GM21619 (cell line): Measurements from ENCODE around the gene DDX23.

Source experiments
- ATAC-seq: cut with Tn5 transposase; IDR thresholded peaks from one replicate; pipeline ENCODE4 v1.9.1; 2021; ENCODE audit not compliant: unreplicated experiment

DDX23 gene

DNA sequence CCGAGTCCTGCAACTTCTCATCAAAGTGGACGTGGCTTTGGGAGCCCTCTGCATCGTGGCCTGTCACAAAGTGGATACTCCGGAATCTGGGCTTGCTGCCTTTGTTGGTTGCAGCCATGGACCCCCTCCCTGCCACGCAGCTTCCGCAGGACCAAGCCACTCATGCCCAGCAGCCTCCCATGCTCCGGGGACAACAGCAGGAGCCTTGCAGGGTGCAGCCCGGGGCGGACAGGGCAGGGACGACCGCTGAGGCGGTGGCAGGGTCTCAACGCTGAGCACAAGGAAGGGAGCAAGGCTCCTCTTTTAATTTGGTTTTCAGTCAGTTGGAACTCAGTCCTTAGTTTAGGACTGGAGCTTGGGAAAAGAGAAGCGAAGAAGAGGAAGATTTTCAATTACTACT lies 51.0 kb downstream of the DDX23 start:
- ATAC-seq, result no peak

DNA sequence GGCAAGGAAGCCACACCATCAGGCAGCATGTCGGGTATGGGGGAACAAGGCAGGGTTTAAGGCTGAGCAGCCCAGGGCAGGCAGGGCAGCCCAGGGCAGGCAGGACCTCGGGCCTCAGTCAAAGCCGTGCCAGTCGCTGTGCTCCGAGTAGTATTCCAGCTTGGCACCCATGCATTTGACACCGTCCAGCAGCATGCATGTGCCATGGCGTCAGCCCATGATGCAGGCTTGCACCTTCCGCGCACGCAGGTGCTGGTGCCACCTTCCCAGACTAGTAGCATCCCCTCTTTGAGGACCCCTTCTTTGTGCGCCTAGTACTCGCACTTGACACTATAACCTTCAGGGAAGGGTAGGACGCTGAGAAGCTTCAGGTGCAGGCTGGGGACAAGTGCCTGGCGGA lies 51.5 kb downstream of the DDX23 start:
- ATAC-seq, result no peak

DNA sequence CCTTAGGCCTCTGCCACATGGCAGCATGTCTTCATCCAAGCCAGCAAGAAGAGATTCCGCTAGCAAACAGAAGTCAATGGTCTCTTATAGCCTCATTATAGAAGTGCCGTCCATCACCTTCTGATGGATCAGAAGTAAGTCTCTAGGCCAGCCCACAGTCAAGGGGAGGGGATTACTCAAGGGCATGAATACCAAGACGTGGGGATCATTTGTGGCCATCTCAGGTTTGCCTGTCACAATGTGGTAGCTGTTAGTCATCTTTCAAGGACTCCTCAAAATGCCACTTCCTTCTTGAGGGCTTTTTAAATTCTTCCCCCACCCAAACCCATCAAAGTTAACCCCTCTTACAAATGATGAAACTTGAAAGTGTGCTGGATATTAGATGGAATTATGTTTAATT lies 55.0 kb downstream of the DDX23 start:
- no peak for ATAC-seq

DNA sequence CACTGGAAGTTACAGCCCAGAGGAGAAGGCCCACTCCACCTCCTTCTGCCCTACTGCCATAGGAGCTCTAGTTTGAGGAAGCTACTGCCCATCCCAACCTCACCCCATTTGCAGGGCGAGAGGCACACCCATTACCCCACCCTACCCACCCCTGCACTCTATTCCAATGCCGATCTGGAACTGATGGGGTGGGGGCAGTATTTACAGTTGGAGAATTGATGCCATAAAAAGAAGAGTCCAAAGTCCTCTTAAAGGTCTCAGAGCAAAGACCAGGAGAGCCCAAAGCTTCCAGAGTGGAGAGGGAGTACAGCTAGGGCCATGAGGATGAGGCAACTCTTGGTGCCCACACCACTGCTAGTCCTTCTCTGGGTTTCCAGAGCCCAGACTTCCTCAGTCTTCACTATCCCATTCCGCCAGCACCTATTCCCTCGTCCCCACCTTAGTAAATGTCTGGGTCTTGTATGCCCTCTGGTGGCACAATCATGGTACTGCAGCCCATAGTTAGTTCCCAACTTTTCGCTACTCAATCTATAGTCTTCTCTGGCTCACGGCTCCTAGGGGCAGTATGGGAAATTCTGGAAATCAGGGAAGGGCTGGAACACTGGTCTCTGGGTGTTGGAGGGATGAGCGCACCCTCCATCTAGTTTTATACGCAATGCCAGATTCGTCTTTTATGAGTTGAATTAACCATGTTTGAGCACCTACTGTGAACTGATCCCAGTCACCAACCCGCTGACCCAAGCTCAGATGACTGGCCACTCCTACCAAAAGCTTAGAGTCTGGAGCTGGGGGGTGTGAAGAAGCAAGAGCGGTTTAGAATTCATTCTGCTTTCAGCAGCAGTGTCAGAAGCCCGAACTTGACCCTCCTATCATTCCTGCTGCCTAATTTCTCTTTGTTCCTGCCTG lies 56.2 kb downstream of the DDX23 start:
- ATAC-seq, result no peak

DNA sequence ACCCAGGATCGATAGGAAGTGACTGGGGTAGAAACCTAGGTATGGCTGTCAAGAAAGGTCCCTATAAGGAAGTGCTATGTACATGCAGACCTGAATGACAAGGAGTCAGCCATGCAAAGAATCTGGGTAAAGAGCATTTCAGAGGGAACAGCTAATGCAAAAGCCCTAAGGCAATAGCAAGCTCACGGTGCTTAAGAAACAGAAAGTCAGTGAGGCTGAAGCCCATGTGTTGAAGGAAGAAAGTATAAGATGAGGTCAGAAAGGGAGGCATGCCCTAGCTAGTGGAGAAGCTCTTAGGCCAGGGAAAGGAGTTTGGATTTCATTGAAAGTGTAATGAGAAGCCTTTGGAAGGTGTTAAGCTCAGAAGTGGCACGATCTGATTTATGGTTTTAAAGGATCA lies 57.1 kb downstream of the DDX23 start:
- no peak for ATAC-seq

DNA sequence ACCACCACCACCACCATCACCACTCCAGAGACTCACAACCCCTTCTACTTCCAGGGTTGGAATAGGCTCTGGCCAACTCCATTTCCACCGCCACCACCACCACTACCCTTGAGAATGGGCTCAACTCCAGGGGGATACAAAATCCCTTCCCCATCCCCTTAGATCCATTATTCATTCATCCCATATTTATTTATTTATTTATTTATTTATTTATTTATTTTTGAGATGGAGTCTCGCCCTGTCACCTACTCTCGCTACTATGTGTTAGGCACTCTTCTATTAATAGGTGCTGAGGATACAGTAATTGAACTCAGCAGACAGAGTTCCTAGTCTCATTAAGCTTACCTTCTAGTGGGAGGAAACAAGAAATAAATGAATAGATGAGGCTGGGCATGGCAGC lies 58.3 kb downstream of the DDX23 start:
- no peak for ATAC-seq

DNA sequence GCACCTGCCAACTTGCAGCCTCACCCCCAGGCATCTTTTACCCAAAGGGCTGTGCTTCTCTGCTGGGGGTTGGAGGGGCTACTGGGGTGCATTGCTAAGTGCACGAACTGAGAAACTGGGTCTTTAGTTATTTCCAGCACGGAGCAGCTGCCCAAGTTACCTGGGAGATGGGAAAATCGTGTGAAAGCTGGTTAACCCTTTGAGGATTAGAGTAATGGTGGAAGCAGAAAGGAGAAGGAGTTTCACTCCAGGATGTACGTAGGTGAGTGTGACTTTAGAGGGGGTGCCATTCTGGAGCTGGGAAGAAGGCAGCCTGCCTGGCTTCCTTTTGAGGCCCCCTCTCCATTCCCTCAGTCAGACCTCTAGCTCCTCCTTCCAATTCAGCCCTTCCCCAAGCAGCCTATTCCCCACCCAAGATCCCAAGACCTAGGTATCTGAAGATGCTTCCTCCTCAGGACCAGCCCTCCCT lies 62.1 kb downstream of the DDX23 start:
- no peak for ATAC-seq

DNA sequence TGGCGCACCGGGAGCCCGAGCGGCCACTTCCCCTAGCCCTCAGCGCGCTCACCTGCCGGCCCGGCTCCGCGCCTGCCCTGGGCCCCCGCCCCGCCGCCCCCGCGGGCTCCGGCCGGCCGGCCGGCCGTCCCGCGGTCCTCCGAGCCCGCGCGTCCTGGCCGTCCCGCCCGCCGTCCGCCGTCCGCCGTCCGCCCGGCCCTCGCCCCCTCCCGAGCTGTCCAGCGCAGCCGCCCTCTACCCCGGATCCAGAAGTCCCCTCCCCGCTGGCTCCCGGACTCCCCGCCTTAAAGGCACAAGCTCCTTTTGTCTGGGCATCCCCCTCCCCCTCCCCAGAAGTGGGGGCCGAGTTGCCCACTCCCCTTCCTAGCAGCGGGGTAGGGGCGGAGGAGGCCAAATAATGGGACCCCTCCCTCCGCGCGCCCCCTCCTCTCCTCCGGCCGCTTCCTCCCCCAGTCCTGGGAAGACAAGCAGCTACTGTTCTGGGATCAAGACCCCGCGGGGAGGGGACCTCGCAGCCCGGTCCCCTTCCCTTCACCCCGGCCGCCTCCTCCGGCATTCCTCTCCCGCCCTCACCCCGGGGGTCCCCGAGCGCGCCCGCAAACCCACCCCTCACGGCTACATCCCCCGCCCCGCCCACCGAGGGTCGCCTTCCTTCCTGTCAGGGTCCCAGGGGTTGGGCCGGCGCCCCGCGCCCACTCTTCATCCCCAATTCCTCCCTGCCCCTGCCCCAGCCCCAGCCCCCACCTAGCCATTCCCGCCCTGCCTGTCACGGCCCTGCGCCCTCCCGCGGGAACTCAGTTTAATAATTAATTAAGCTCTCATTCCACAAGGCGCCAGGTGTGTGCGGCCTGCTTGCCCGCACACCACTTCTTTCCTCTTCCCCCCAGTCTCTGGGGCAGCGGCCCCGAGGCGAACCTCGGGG lies 62.8 kb downstream of the DDX23 start, which contains the start of gene ADCY6:
Gene ADCY6, minus strand, starts transcription at position 236 of the 922 bp plus-strand sequence. CDS start 5,655 bp downstream, outside the sequence.
- ATAC-seq, result peak; percentile 63

DNA sequence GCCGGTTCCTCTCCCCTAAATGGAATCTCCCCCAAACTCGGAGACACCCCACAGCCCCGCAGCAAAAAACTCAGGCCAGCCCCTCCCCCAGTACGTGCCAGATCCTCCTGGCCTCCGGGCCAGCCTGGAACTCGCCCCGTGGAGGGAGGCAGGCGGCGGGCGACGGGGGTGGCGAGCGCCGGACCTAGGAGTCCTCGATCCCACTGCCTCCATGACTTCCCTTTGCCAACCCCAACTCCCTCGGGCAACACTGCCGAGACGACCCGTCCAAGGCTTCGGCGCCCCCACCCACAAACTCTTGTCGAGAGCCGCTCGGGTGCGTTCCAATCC lies 63.5 kb downstream of the DDX23 start:
- ATAC-seq, result peak; percentile 23

DNA sequence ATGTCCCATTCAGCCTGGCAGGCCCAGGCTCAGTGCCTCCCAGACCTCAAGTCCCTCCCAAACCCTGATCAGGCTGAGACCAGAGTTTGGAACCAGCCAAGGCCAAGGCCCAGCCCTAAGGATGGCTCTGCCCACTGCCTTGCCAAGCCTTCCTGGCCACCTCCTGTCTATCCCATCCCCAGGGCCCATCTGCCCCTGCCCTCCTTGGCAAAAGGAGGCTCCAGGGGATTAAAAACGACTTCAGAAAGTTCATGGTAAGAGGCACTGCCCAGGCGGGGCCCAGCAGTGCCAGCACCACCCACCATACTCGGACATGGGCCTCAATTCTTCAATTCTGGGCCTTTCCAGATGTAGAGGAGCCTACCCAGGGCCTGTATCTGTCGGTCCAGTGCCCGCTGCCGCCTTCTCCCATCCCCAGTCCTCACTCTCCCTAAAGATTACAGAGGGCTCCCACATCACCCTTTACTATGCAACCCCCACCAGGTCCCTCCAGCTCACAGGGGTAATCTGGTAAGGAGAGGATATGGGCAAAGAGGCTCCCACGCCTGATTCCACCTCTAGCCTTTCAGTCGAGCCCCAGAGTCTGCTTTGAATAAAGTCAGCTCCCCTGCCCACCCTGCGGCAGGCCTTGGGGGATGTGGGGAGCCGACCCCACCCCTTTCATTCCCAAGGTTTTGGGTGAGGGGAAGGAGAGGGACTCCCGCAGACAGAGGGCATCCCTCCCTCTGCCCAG lies 64.0 kb downstream of the DDX23 start:
- ATAC-seq, result no peak

DNA sequence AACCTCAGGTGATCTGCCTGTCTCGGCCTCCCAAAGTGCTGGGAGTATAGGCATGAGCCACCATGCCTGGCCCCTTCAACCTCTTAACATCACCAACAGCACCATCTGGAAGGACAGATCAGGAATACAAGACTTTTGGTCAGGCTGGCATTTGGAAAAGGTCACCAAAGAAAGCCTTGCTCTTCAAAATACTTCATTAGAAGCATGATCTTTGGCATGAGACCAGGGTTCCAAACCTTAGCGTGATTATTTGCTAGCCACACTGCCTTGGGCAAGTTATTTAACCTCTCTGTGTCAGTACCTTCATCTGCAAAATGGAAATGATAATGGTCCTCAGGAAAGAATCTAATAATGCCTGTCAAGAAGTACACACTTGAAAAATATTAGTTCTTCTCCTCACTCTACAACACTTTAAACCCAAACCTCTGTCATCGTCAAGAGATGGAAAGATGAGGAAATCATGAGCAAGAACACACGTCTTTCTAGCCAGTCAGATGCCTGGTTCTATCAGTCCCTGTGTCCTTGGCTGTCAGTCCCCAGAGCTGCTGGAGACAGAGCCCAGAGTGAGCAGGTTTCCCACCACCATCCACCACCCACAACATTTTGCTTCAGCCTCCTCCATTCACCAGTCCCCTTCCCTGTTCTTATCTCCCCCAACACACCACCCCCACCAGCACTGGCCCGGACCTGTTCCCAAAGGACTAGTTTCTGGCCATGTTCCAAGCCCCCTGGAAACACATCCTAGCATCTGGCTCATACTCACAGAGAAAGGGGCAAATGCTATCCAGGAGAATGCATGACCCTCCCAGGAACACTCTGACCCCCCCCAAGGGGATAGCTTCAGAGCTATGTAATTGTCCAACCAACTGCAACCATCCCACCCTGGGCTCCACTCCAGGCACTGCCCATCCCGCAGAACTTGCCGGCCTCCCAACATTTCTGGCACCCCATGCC lies 65.1 kb downstream of the DDX23 start:
- no peak for ATAC-seq

DNA sequence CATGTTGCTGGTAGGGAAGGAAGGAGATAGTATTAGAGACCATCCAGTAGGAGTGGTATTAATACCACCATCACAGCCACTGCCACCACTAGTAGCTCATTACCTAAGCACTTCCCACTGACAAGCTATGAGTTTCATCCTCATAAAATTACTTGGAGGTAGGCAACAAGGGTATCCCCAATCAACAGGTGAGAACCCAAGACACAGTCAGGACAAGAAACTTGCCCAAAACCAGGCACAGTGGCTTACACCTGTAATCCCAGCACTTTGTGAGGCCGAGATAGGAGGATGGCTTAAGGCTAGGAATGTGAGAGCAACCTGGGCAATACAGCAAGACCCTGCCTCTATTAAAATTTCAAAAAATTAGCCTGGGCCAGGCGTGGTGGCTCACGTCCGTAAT lies 68.5 kb downstream of the DDX23 start:
- no peak for ATAC-seq

DNA sequence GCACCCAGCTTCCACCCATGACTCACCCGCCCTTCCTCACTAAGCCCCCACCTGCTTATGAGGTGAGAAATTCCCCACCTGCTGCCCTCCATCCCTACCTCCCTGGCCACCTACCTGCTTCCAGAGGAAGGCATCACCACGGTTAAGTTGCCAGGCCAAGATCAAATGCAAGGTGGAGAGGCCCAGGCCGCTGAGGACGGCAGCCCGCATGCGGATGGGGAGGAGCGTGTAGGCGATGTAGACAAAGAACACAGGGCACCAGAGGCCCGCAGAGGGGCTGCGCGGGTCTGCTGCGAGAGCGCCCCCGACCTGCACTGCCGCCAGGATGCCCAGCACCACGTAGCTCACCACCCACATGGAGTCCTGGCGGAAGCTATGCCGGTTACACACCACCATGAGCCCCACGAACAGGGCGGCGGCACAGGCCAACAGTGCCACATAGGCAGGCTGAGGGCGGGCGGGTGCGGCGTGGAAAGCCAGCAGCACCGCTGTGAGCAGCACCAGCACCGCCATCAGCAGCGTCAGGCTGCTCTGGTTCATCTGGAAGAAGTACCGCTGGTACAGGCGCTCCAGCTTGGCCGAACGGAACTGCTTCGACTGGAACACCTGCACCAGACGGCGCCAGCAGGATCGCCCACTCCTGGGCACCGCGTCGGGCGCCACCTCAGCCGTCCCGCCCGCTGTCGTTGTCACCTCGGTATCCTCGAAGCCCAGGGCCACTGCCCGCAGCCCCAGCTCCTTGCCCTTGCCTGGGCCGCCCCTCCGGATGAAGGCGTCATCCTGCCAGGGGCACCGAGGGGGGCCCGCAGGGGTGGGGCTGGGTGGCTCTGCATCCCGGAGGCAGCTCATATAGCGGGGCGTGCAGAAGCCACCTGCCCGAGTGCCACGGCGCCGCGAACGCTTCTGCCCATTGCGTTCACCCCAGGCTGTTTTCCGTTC lies 69.2 kb downstream of the DDX23 start:
- no peak for ATAC-seq

DNA sequence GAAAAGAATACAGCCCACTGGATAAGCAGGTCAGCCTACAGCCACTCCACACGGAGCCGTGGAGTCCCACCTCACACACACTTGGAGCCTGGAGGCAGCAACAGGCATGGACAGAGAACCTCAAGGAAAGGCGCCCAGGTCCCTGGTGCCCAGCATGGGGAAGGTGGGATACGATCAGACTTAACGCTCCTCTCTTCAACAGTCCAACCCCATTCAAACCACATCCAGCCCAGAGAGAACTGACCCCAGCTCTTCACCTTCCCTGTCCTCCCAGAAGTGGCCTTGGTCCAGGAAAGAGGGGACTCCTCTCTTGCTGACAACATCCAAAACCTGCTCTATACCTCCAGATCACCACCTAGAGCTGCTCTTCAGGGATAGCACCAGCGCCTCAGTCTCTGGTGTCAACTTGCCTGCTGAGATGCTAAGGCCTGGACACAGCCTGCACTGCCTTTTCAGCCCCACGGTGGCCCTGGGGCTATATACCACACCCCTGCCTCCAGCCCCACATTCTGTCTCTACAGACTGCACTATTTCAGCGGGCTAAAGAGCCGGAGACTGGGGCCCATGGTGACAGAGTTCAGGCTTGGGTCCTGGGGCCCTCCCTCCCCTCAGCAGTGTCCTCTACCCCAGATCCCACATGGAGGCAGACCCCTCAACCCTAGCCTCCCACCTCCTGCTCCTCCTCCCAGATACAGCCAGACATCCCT lies 70.1 kb downstream of the DDX23 start:
- ATAC-seq, result no peak

DNA sequence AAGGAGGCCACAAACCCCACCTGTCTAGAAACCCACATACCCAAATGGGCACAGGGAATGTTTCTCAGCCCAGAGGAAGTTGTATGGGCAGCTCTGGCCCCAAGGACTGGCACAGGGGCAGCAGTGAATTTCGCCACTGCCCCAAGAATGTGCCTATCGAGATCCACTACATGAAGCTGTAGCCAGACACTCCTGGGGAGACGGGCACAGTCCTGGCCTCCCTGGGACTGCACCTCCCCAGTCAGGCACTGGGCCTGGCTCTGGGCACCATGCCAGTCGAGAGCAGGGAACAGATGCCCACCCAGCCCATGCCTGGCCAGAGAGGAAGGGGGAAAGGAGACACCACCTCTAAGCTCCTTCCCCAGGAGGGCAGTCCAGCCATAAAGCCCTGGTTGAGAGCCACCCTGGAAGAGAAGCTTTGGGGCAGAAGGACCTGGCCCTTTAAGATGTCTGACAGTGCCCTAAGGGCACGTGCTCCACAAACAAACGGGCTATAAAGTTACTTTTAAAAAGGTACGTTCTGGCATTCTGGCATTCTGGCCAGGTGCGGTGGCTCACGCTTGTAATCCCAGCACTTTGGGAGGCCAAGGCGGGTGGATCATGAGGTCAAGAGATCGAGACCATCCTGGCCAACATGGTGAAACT lies 71.5 kb downstream of the DDX23 start:
- ATAC-seq, result no peak

DNA sequence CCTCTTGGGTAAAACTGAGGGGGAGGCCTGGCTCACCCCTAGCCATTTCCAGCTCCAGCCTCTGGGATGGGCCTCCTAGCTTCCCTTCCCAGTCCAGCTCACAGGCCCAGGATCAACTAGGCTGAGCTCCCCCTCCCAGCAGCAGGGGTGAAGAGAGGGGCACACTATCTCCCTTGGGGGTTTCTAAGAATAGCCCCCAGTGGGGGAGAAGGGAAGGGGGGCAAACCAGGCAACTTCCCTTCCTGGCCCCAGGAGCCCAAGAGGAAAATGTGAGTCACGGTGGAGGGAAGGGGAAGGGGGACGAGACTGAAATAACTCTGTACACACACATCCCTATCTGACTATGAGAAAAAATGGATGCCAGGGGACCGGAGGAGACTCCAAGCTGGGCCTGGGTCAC lies 72.1 kb downstream of the DDX23 start:
- no peak for ATAC-seq
